ENCODE data around the gene PTPRM.
"Not testable (repeated sequence)": the region's sequence is repeated elsewhere in the genome, so short reads cannot be mapped to it uniquely, and the experiment has no call there.

- not testable (repeated sequence) for TF ChIP-seq CTCF (IDR thresholded peaks at IDR 0.05; ENCODE audit: poor library complexity, severe bottlenecking); POLR2AphosphoS5 (IDR thresholded peaks at IDR 0.05); TAF1 (IDR thresholded peaks at IDR 0.05; ENCODE audit: low read depth); EP300 (conservative IDR thresholded peaks at IDR 0.05; ENCODE audit: poor library complexity, severe bottlenecking); EZH2 (IDR thresholded peaks at IDR 0.05; ENCODE audit: borderline replicate concordance, insufficient read depth, low read length, poor library complexity, severe bottlenecking); REST (IDR thresholded peaks at IDR 0.05; ENCODE audit: borderline replicate concordance); SMC3 (conservative IDR thresholded peaks at IDR 0.05; ENCODE audit: poor library complexity)
Measured at GRCh38 chr18:7966682-7967081, 399.6 kb downstream of the PTPRM start.
